ENCODE data around the gene MON2. TPM values are rescaled to one million over a fixed set of nuclear protein-coding genes. Genes with fewer than 3 reads are reported as not detected.
A peak's percentile ranks its signal among the peaks of the same experiment; 100 is the strongest.

MON2 gene
- total and polyA plus RNA-seq, 2 of the 13 experiments (the other 11 are each of a cell fraction or from before 2014, with no cell fraction given): 10.5 to 24.8 TPM

DNA sequence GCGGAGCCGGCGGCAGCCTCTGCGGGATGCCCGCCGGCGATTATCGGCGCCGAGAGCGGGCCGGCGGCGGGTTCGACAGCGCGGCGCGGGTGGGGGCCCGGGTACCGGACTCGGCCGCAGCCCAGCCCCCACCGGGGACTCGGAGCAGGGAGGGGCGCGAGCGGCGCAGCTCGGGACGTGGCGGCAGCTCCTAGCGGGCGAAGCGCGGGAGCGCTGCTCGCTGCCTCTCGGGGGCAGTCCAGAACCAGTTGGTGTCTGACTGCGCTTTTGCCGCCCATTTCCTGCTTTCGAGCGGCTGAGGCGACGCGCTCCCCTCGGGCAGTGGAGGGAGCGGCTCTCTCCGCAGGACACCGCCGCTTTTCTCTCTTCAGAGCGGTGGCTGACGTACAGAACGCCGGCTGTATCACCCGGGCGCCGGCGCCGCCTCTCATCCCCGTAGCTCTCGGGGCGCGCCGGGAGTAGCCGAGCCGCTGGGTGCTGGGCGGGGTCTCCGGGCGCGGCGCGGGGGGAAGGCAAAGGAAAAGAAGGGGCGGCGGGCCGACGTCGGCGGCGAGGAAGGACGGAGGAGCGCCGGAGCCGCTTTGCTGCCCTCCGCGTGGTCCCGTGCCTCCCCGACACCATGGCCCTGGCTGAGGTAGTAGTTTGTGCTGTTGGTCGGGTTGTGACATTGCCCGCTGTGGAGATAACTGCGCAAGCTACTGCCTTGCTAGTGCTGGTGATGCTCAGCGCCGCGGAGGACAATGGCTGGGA, 136.6 kb downstream of the MON2 start (continued):
- TF ChIP-seq, protein P1, sequence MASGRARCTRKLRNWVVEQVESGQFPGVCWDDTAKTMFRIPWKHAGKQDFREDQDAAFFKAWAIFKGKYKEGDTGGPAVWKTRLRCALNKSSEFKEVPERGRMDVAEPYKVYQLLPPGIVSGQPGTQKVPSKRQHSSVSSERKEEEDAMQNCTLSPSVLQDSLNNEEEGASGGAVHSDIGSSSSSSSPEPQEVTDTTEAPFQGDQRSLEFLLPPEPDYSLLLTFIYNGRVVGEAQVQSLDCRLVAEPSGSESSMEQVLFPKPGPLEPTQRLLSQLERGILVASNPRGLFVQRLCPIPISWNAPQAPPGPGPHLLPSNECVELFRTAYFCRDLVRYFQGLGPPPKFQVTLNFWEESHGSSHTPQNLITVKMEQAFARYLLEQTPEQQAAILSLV (CRISPR knock-in tag; IDR thresholded peaks at IDR 0.05; ENCODE audit: borderline replicate concordance): no peak; the same call in 1 of the 2 replicates
- 0 out of 2 replicates have a peak, but pooled peaks have one; percentile 73 for TF ChIP-seq SOX13 (IDR thresholded peaks at IDR 0.05)
- TF ChIP-seq SOX13 (CRISPR knock-in tag; conservative IDR thresholded peaks at IDR 0.05 in 1 of 2, IDR thresholded peaks at IDR 0.05 in 1 of 2): peak in 1 of 2 experiments; percentile 93; a peak in 1 of 4 replicates
- 0 out of 2 replicates have a peak, but pooled peaks have one; percentile 80 for TF ChIP-seq ZSCAN31 (CRISPR knock-in tag; IDR thresholded peaks at IDR 0.05; ENCODE audit: low read depth)
- TF ChIP-seq, protein P2, sequence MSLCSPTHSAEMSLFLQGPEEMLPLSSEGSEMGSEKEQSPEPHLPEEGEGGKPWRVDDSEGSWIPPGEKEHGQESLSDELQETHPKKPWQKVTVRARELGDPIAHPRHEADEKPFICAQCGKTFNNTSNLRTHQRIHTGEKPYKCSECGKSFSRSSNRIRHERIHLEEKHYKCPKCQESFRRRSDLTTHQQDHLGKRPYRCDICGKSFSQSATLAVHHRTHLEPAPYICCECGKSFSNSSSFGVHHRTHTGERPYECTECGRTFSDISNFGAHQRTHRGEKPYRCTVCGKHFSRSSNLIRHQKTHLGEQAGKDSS (CRISPR knock-in tag; IDR thresholded peaks at IDR 0.05; ENCODE audit: borderline replicate concordance, low read depth): no peak; the same call in 1 of the 2 replicates
- TF ChIP-seq, protein P3, sequence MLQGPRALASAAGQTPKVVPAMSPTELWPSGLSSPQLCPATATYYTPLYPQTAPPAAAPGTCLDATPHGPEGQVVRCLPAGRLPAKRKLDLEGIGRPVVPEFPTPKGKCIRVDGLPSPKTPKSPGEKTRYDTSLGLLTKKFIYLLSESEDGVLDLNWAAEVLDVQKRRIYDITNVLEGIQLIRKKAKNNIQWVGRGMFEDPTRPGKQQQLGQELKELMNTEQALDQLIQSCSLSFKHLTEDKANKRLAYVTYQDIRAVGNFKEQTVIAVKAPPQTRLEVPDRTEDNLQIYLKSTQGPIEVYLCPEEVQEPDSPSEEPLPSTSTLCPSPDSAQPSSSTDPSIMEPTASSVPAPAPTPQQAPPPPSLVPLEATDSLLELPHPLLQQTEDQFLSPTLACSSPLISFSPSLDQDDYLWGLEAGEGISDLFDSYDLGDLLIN (CRISPR knock-in tag; IDR thresholded peaks at IDR 0.05; ENCODE audit: borderline replicate concordance): peak; percentile 90; the same call in 1 of the 2 replicates
- TF ChIP-seq, protein P4, sequence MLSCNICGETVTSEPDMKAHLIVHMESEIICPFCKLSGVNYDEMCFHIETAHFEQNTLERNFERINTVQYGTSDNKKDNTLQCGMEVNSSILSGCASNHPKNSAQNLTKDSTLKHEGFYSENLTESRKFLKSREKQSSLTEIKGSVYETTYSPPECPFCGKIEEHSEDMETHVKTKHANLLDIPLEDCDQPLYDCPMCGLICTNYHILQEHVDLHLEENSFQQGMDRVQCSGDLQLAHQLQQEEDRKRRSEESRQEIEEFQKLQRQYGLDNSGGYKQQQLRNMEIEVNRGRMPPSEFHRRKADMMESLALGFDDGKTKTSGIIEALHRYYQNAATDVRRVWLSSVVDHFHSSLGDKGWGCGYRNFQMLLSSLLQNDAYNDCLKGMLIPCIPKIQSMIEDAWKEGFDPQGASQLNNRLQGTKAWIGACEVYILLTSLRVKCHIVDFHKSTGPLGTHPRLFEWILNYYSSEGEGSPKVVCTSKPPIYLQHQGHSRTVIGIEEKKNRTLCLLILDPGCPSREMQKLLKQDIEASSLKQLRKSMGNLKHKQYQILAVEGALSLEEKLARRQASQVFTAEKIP (CRISPR knock-in tag; IDR thresholded peaks at IDR 0.05; ENCODE audit: borderline replicate concordance): no peak
- TF ChIP-seq SAFB2 (CRISPR knock-in tag; IDR thresholded peaks at IDR 0.05; ENCODE audit: borderline replicate concordance, low read depth): peak; percentile 39; the same call in 1 of the 2 replicates
- TF ChIP-seq ASH2L (IDR thresholded peaks at IDR 0.05; ENCODE audit: insufficient read length, low read depth, low read length): peak; percentile 81
- TF ChIP-seq FOXA3 (CRISPR knock-in tag; IDR thresholded peaks at IDR 0.05): no peak
- TF ChIP-seq ZNF296 (CRISPR knock-in tag; conservative IDR thresholded peaks at IDR 0.05): 0 out of 2 replicates have a peak, but pooled peaks have one; percentile 31
- peak; percentile 5; the same call in 1 of the 2 replicates for TF ChIP-seq NFYC (CRISPR knock-in tag; IDR thresholded peaks at IDR 0.05)
- TF ChIP-seq ZNF607 (CRISPR knock-in tag; IDR thresholded peaks at IDR 0.05; ENCODE audit: borderline replicate concordance): no peak; the same call in 1 of the 2 replicates
- TF ChIP-seq ZNF33A (CRISPR knock-in tag; IDR thresholded peaks at IDR 0.05; ENCODE audit: borderline replicate concordance): 0 out of 2 replicates have a peak, but pooled peaks have one; percentile 67
- TF ChIP-seq IRF2 (CRISPR knock-in tag; IDR thresholded peaks at IDR 0.05): no peak
- no peak; the same call in 1 of the 2 replicates for TF ChIP-seq MTA1 (CRISPR knock-in tag; IDR thresholded peaks at IDR 0.05; ENCODE audit: borderline replicate concordance)
- TF ChIP-seq GPN1 (CRISPR knock-in tag; IDR thresholded peaks at IDR 0.05; ENCODE audit: borderline replicate concordance): no peak
- peak; percentile 83; the same call in 1 of the 2 replicates for TF ChIP-seq CCDC6 (CRISPR knock-in tag; IDR thresholded peaks at IDR 0.05)
- peak; percentile 73; the same call in 1 of the 2 replicates for TF ChIP-seq ZNF441 (CRISPR knock-in tag; IDR thresholded peaks at IDR 0.05; ENCODE audit: borderline replicate concordance)
- TF ChIP-seq KDM3A (CRISPR knock-in tag; IDR thresholded peaks at IDR 0.05; ENCODE audit: low read depth): no peak; the same call in 1 of the 2 replicates
- peak; percentile 22; the same call in 1 of the 2 replicates for TF ChIP-seq ZNF891 (CRISPR knock-in tag; IDR thresholded peaks at IDR 0.05)
- peak; percentile 71 for TF ChIP-seq PHF8 (CRISPR knock-in tag; IDR thresholded peaks at IDR 0.05)
